Non-pigmented ciliary epithelial cell (primary cell): ENCODE results near the gene CHMP4B.

Experiments
- DNase-seq: peaks from one replicate; pipeline ENCODE4 v3.0.0-alpha.2; 2010; ENCODE audit warnings: low read depth

The CHMP4B gene

DNA sequence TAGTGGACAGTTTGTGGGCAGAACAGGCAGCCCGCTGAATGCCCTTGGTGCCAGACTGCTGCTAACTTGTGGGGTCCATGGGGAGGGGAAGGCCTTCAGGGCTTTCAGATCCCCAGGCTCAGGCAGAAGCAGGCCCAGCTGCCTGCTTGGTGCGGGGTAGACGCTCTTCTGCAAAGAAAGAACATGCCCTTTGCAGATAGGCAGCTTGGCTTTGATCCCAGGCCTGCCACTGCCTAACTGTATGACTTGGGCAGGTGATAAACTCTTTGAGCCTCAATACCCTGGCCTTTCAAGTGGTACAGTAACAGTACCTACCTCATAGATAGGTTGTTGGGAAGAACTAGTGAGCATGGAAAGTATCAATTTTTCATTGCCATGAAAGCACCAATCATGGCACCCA is 28.4 kb downstream of the CHMP4B start:
- no peak for DNase-seq

DNA sequence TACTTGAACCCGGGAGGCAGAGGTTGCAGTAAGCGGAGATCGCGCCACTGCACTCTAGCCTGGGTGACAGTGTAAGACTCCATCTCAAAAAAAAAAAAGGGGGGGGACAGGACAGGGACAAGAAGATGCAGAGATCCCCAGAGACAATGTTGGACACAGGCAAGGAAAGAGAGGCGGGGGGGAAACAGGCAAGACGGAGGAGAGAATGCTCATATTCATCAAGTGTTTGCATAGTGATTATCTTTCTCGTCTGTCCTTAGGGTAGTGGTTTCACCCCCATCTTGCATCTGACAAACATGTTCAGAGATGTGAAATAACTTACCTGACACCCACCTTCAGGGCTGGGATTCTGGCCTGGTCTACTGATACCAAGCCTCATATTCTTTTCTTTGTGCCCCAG is 29.0 kb downstream of the CHMP4B start:
- DNase-seq: no peak

DNA sequence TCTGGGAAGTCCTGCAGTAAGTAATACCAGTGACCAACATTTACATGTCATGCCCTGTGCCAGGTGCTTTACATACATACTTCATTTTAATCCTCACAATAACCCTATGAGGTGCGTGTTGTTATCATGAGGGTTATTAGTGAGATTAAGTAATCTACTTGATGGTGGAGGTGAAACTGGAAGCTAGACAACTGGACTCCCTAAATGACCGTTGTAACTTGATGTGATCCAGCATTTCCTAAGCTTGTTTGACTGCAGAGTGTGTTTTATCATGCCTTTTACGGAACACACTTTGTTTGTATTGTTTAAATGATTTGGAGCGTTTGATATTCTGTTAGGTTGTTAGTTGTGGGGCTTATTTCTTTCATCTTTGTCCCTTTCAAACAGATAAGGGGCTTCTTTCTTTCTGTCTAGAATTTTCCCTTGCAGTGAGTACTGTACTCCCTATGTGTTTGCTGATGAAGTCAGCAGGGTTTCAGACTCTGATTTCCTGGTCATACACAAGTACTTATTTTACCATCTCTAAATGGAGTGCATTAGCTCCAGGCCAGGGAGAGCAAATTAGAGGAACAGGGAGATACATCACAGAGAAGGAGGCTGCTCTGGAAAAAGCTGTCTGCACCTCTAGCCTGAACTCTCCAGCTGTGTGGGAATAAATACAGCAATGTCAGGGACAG is 29.7 kb downstream of the CHMP4B start:
- no peak for DNase-seq

DNA sequence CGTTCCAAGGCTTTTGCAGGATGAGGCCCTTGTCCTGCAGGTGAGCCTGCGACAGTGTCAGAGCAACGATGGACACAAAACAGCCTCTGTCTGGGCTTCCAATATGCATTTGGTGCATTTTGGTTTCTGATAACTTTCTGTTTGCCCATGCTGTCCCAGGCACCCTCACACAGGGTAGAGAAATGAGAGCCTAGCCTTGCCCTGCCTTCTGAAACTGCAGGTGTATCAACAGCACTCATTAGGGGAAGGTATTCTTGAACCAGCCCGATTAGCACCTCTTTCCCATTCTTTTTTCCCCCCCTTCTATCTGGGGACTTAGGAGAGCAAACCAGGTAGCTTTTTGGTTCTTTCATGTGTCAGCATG is 30.3 kb downstream of the CHMP4B start:
- no peak for DNase-seq

DNA sequence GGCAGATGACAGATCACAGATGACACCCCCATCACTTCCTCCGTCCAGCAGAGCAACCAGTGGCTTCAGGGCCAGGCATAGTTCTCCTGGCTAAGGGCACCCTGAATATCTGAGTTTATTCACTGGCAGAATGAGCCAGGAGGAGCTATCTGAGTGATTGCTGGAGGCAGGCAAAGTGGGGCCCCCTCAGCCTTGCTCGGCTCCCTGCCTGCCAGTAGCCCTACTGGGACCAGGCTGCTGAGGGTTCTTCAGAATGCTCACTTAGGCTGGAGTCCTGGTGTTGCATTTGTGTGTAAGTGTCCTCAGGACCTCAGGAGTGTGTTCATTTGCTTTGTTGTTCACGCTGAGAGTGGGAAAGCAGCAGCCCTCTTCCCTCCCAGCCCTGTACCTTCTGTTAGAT is 31.2 kb downstream of the CHMP4B start:
- no peak for DNase-seq

DNA sequence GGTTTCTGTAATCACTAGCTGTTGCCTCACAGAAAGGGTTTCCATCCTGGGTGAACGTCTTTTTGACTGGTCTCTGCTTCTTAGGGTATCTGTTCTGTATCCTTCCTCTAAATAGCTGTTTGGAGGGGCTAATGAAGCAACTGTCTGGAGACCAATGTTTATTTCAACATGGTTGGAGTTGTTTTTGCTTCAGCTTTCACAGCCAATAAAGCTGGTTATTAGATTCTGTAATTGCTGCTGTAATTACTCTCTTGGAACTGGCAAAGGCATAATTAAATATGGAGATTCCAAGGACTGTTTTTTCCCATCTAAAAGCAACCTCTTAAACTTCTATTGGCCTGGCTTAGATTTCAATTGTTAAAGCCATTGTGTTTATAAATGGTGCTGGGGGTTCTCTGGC is 31.9 kb downstream of the CHMP4B start:
- no peak for DNase-seq

DNA sequence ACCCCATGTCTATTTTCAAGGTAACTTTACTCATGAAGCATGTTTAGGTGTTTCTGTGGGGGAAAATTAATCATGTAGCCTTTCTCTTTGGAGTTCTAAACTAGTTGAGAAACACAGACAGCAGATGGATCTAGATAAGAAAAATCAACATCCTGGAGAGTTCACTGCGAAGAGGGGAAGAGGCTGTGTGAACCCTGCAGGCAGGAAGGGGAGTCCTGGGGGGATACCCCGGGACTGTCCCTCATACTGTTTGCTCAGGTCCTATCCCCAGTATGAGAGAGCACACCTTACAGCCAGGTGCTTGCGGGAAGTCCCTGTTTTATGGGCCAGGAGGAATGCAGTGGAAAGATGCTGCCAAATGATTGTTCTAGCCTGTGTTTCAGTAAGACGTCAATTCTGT is 32.7 kb downstream of the CHMP4B start:
- no peak for DNase-seq

DNA sequence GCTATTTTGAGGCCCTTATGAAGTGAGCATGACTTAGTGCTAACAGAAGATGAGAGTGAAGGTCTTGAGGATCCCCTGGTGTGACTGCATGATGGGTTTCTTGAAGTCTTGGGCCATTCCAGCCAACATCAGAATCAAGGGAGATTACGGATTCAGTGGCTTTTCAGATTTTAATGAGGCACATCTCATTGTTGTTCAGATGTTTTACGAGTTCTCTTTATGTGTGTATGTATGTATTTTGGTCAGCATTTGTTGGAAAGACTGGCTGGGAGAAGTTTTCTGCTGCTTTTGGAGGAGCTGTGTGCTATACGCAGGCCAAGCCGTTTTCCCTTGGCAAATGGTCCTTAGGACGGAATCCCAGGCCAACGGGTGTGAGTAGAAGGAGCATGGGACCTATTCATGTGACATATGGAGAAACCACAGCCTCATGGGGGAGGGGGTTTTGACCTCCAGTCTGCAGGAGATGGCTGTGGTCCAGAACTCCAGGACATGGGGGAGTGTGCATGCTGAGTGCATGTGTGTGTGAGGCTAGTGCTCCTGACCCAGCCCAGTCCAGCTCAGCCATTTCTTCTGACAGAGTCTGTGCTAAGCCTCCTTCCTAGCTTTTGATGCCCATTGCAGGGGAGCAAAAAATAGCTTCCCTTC is 35.3 kb downstream of the CHMP4B start:
- no peak for DNase-seq

DNA sequence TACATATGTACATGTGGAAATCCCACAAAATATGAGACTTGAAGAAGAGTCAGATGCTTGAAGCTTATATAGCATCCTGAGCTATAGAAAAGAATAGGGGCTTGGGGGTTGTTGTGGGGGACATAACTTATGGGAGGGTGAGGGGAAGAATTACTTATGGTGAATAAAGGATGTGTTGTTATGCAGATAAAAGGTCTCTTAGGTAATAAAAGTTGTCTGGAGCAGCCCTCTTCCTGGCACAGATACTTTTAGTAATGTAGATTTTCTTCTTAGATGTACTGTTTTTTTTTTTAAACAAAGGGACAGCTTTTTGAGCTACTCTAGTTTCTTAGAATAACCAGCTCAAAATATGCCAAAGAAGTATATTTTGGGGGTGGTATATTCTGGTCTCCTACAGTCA is 35.9 kb downstream of the CHMP4B start:
- no peak for DNase-seq

DNA sequence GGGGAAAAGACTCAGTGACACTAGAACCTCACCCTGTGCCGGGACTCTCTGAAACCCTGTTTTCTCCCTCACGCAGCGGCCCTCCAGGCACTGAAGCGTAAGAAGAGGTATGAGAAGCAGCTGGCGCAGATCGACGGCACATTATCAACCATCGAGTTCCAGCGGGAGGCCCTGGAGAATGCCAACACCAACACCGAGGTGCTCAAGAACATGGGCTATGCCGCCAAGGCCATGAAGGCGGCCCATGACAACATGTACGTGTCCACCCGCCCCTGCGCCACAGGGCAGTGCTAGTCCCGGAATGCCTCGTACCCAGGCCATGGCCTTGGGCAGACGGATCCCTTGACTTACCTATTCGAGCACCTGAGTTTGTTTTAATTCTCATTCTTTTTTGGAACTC is 37.2 kb downstream of the CHMP4B start:
- no peak for DNase-seq

DNA sequence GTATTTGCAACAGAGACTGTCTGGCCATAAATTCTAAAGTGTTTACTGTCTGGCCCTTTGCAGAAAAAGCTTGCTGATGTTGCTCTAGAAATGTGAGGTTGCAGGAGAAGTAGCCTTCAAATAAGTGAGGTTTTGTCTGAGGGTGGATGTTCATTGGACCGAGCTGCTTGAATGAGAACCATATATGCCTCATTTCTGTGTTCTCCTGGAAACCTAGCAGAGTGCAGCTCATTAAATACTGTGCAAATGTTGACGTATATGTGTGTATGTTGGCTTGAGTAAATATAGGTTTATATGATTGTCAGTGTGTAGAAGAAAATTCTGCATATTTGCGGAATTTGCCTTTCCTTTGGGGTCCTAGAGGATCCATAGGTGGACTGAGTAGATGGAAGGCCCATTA is 39.0 kb downstream of the CHMP4B start:
- DNase-seq: no peak

DNA sequence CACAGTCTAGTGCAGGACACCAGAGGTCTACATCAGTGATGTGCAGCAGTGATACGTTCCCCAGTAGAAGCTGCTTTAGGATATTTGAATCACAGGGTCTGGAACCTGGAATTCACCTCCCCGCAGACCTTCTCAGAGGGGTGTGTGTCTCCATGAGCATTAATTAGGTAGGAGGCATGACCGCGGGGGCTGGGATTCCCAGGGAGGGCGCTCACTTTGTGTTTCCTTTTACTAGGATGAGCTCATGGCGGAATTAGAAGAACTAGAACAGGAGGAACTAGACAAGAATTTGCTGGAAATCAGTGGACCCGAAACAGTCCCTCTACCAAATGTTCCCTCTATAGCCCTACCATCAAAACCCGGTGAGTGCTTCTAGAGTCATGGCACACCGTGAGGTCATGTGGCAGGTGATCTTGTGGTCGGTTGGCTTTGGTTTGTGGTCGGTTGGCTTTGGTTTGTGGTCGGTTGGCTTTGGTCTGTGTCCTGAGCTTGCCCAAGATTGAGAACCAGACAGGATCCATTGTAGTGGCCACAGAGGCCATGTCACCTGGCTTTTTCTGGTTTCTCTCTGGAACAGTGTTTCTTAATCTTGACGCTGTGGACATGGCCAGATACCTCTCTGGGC is 40.8 kb downstream of the CHMP4B start:
- no peak for DNase-seq

DNA sequence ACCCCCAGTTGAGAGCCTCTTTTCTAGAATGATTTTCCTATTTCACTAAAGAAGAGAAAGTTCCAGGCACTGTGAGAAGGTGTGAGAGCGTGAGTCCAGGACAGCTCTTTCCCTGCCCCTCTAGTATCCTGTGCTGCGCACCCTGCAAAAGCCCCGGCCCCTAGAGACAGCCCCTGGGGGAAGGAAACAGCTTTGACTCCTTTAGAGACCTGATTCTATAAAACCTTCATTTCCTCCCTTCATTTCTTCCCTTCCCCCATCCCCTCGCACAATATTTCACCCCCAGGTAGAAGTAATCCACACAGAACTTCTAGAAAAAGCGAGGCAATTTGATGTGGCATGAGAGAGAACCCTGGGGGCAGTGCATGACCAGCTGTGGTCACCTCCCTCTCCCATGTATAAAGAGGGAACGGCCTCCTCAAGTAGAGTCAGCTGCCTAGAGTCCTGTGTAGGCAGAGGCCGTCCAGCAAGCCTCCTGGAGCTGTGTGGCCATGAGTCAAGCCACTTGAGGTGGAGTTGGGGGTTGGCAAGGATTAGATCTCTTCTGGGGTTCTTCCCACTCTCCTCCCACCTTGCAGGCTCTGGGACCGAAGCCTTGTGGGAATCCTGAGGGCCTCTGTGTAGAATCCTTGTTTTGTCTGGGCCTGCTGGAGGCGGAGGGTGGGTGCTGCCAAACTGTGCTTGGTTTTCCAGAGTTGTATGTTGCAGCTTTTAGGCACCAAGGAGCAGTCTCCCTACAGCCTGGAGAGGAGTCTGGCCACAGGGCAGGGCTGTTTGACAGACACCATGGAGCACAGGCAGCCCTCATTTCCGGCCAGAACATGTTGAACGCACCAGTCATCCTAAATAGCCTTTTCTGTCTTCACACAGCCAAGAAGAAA is 41.7 kb downstream of the CHMP4B start:
- DNase-seq: no peak

DNA sequence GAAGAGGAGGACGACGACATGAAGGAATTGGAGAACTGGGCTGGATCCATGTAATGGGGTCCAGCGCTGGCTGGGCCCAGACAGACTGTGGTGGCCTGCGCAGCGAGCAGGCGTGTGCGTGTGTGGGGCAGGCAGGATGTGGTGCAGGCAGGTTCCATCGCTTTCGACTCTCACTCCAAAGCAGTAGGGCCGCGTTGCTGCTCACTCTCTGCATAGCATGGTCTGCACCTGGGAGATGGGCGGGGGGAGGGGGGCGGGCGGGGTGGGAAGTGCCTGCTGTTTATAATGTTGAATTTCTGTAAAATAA is 42.3 kb downstream of the CHMP4B start:
- DNase-seq: no peak

DNA sequence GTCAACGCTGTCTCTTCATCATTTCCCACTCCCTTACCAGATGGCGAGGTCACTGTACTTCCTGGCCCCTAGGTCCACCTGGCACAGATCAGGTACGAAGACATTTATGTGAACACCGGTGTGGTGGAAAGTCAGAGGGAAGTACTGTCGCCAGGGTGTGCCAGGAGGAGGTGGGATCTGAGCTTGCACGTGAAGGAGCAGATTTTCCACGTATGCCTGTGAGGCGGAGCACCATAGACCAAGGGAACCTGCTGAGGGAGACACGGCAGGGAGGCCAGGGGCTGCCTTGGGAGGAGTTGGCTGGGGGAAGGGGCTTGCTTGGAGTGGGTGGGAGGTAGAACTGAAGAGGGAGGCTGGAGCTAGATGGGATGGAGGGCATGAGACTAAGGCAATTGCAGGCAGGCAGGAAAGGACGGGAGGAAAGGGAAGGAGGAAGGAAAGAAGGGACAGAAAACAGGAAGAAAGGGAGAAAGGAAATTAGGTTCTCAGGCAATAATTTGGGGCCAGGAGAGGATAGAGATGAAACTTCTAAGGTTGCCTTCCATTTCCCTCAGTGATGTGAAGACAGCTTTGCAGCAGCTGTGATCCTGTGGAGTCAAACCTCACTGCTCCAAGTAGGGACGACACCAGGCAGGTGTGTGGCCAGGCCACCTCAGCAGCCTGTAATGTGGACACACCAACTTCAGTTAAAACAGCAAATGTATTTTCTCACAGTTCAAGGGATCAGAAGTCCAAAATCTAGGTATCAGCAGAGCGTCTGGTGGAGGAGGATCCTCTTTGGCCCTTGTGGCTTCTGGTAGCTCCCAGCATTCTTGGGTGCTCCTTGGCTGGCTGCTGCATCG is 46.8 kb downstream of the CHMP4B start:
- DNase-seq: no peak

DNA sequence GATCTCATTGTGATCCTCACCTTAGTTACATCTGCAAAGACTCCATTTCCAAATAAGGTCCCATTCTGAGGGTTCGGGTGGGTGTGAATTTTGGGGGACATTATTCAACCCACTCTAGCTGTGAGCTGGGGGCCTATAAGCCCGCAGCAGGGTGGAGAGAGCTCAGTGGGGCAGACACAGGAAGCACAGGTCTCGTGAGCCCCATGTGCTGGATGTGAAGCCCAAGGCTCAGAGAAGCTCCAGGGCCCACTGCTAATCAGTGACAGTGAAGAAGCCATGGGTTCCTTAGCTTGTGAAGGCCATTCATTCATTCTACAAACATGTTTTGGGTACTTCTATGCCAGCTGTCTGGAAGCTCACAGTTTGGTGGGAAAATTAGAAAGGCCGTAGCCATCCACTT is 47.5 kb downstream of the CHMP4B start:
- DNase-seq: no peak

DNA sequence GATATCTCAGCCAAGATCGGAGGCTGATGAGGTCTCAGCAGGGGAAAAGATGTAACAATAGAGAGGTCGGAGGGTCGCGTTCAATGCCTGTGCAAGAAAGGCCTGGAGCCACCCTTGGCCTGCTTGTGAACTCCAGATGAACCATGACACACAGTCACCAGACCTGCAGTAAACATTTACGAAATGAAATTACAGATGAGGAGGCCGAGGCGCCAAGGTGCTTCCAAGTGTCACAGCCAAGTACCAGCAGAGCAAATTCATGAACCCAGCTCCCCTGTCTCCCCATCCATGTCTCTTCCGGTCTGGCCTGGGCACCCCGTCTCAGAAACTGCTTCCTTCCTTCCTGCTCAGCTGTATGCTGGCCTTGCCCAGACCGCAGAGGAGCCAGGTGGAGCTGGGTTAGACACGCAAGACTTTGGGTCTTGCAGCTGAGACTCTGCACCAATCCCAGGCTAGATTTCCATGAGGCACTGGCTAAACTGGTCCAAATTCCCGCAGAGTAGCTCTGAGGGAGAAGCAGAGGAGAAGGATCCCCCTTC is 48.1 kb downstream of the CHMP4B start:
- DNase-seq: no peak

DNA sequence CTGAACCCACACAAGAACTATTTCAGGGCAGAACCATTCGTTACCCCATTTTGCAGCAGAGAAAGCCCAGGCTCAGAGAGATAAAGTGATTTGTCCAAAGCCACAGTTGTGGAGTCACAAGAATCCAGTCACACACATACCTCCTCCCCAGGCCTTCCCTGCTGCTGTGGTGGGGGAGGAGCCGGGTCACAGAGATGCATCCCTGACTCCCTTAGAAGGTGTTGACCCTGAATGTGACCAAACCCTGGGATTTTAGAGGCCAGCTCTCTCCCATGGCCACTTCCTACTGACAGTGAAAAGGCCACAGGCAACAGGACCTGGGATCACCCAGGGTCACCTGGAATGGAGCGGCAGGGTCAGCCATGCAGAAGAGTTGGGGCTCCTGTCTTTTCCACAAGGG is 48.6 kb downstream of the CHMP4B start:
- no peak for DNase-seq

DNA sequence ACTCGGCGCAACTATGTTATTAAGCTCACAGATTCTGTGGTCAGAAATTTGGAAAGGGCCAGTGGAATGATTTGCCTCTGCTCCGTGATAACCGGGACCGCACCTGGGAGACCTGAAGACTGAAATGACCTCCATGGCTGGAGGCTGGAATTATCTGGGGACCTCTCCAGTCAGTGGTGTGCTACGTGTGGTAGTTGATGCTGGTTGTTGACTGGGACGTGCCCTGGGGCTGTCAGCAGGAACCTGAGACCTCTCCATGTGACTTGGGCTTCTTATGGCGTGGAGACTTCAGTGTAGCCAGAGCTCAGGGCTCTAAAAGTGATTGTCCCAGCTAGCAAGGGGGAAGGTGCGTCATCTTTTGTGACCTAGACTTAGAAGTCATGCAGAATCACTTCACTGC is 50.3 kb downstream of the CHMP4B start:
- no peak for DNase-seq

DNA sequence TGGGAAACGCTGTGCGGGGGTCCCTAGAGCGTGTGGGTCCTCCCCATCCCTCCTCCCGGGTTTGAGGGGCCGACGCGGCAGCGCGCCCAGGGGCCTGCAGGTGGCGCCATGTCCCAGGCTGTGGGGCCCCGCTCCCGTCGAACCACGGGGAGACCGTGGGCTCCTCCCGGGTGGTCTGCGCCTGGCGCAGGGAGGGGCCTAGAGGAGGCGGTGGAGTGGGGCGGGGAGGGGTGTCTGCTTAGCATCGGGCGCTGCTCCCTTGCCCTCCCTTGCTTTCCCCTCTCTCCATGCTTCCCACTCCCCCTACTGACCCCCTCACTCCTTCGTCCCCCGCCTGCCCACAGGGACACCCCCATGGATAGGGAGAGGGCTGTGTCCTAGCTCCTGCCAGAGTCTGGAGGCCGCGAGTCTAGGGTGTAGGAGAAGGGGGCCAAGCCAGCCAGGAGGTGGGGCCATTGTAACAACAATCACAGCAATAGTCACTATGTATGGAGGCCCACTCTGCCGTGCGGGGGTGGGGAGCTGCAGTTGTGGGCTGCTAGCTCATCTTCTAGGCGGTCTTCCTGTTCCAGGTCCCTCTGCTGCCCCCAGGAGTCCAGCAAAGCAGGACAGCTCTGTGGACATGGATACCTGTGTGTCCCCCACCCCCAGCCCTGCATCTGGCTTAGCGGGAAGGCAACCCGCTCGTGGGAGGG is 51.7 kb downstream of the CHMP4B start:
- peak; percentile 20 for DNase-seq
